Subcutaneous adipose tissue (tissue), 4 donors: ENCODE measurements around the gene PELO. TPM values are rescaled to one million over a fixed set of nuclear protein-coding genes. Genes with fewer than 3 reads are reported as not detected.

Source experiments
- total RNA-seq, 4 donors: library from RNA; depleted of rRNA; stranded (reverse); fragments of >200 nt; gene quantifications; one replicate each; pipeline ENCODE4 v1.1.0, GENCODE V29; 2016
- TF ChIP-seq, protein P1 (sequence below): fragments of 450-650 bp; IDR thresholded peaks from one replicate; pipeline ENCODE4 v1.5.1; 2016; ENCODE audit warnings: low read depth, mild to moderate bottlenecking, control low read depth, antibody characterized with exemption, moderate library complexity

PELO gene, protein sequence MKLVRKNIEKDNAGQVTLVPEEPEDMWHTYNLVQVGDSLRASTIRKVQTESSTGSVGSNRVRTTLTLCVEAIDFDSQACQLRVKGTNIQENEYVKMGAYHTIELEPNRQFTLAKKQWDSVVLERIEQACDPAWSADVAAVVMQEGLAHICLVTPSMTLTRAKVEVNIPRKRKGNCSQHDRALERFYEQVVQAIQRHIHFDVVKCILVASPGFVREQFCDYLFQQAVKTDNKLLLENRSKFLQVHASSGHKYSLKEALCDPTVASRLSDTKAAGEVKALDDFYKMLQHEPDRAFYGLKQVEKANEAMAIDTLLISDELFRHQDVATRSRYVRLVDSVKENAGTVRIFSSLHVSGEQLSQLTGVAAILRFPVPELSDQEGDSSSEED
- total RNA-seq = 10 to 100 TPM in 3 of 4 donors, 1 to 10 TPM in 1; 8.8 to 23.9 (median 11.9) TPM

- TF ChIP-seq, protein P1, sequence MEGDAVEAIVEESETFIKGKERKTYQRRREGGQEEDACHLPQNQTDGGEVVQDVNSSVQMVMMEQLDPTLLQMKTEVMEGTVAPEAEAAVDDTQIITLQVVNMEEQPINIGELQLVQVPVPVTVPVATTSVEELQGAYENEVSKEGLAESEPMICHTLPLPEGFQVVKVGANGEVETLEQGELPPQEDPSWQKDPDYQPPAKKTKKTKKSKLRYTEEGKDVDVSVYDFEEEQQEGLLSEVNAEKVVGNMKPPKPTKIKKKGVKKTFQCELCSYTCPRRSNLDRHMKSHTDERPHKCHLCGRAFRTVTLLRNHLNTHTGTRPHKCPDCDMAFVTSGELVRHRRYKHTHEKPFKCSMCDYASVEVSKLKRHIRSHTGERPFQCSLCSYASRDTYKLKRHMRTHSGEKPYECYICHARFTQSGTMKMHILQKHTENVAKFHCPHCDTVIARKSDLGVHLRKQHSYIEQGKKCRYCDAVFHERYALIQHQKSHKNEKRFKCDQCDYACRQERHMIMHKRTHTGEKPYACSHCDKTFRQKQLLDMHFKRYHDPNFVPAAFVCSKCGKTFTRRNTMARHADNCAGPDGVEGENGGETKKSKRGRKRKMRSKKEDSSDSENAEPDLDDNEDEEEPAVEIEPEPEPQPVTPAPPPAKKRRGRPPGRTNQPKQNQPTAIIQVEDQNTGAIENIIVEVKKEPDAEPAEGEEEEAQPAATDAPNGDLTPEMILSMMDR = no peak
These were observed at the start of gene PELO, which contains the start of gene ITGA1 for GRCh38 chr5:52787600-52788504. PELO (plus strand) TSS chr5:52787916; CDS start chr5:52800395, 12,479 bp downstream. ITGA1 (plus strand) TSS chr5:52787916; CDS start chr5:52788354, 438 bp downstream.

DNA sequence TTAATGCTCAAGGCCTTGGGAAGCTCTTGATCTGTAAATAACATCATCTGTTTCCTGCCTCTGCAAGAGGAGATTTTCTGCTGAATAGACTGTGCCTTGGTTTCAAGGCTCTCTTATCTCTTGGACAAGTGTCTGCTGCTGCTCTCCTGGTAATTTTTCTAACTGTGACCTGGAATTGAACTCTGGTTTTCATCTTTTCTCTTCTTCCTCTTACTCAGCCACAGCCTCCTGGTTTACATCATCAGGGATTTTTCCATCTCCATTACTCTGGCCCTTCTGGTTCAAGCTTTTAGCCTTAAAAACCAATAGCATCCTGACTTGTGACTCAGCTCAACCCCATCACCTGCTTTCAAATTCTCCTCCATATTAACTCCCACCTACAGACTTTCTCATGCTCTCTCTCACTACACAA, 49.6 kb upstream of the PELO start:
- TF ChIP-seq, protein P1 = no peak

GRCh38 chr5:52740007-52740406, 47.7 kb upstream of the PELO start:
- TF ChIP-seq, protein P1 = no peak

DNA sequence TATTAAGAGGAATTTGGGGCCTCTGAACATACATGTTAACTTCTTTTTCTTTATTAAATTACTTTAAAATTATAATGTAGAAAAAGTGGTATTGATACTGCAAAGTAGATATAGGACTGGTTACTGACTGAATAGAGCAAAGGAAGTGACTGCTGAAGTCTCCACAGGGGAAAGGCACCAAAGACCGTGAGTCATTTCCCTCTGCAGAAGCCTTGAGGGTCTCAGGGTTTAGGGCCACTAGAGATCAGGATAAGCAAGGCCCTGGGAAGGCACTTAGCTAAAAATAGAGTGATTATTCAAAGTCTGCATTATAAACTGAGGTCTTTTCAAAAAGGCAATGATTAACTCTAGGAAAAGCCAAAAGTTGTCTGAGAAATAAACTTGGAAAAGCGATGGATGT, 44.7 kb upstream of the PELO start:
- TF ChIP-seq, protein P1 = no peak

- TF ChIP-seq, protein P1 = no peak
These were observed 44.2 kb upstream of the PELO start for GRCh38 chr5:52743529-52743928.

- TF ChIP-seq, protein P1 = no peak
These were observed 43.7 kb upstream of the PELO start for GRCh38 chr5:52743970-52744369.

DNA sequence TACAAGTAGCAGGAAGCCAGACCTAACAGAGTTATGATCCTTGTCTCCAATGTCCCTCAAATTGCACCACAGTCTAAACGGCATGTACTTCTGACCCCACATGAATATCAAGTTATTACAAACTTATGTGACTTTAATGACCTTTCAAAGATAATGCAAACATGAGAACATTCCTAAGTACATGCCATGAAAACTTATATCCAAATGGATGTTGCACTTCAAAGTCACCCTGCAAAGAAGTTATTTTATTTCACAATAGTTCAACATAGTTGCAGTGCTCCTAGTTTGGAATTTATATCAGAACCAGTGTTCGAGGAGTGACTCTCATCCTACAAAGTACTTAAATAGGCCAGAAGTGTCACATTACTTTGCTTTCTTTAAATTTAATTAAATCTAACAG, 41.2 kb upstream of the PELO start:
- TF ChIP-seq, protein P1 = no peak
